IPS-11a (cell line): ENCODE results near the gene POLQ.
"Not testable (repeated sequence)": the region's sequence is repeated elsewhere in the genome, so short reads cannot be mapped to it uniquely, and the experiment has no call there.

Experiments
- H3K4me3 ChIP-seq: one replicate; pipeline ENCODE4 v1.5.1; 2013; ENCODE audit warnings: low read depth, low read length, control low read depth

Gene POLQ

DNA sequence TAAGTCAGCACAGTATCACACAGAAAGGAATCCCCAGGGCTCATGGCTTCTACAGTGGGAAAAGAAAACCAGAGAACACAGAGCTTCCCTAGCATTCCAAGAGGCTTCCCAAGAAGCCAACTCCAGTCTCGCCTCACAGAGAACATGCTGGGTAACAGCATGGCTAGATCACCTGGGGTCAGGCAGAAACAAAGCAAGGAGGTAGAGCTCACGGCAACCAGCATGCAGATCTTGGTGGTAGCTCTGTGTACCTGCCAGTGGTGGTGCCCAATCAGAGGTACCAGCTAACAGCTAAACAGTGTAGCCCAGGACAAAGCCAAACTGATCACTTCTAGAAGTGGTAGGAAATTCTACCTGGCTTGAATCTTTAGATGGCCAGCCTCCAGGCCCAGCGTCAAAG is 31.3 kb downstream of the POLQ start:
- no peak overlapping the region for H3K4me3 ChIP-seq

DNA sequence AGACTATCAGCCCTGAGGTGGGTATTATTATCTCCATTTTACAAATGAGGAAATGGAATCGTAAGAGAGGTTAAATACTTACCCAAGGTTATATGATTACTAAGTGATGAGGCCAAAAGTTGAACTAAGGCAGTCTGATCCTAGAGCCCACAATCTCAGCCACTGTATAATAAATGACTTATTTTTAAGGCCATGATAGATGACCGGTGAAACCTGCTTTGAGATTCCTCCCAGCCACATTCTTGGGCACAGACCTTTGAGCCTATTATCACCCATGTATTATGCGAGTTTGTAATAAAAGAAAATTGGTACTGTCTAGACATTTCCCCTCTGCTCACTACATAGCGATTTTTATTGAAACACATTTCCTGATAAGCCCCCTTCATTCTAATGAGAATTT is 37.4 kb downstream of the POLQ start:
- no peak overlapping the region for H3K4me3 ChIP-seq

DNA sequence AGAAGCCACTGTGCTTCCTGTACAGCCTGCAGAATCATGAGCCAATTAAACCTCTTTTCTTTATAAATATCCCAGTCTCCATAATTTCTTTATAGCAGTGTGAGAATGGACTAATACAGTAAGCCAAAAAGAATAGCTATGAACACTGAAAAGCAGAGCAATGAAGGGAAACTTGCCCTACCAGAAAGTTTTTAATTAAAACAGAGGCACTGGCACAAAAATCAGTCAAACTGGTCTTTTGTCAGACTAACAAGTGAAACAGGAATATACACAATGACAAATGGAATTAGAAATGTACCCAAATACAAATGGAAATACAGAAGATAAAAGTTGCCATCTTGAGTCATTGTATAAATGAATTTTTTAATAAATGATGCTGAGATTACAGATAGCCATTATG is 40.5 kb downstream of the POLQ start:
- no peak overlapping the region for H3K4me3 ChIP-seq

- H3K4me3 ChIP-seq: no peak overlapping the region
These were observed 41.2 kb downstream of the POLQ start for GRCh38 chr3:121504618-121505017.

DNA sequence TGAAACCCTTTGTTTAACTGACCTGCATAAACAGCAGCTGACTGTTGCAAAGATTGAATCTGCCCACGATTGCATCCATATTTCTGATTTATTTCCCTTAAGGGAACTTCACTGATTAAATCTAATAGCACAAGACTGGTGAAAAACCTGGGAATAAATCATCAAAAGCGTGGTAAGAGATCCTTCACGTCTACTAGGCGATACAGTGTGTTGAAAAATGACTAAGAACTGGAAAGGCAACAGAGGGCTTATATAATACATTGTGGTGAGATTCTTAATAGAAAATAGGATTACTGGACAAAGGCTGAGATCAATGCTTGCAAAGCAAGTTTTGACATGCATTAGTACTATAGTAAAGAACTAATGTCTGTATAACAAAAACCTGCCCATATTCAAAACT is 49.0 kb downstream of the POLQ start:
- H3K4me3 ChIP-seq: no peak overlapping the region

DNA sequence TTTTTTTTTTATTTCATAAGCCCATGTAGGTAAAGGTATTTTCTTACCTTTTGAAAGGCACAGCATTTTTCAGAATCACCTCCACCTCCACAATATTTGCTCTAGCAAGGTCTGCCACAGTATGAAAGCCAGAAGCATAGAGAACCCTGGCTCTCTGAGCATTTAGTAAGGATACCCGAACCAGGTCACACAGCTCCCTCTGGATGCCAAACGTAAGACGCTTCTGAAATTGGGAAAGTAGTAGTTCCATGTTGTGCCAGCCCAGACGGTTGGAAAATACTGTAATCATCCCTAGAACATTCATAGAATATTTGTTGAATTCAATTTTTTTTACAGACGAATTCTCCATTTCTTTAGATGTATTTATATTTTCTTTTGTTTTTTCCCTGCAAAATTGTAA is 52.4 kb downstream of the POLQ start:
- no peak overlapping the region for H3K4me3 ChIP-seq

DNA sequence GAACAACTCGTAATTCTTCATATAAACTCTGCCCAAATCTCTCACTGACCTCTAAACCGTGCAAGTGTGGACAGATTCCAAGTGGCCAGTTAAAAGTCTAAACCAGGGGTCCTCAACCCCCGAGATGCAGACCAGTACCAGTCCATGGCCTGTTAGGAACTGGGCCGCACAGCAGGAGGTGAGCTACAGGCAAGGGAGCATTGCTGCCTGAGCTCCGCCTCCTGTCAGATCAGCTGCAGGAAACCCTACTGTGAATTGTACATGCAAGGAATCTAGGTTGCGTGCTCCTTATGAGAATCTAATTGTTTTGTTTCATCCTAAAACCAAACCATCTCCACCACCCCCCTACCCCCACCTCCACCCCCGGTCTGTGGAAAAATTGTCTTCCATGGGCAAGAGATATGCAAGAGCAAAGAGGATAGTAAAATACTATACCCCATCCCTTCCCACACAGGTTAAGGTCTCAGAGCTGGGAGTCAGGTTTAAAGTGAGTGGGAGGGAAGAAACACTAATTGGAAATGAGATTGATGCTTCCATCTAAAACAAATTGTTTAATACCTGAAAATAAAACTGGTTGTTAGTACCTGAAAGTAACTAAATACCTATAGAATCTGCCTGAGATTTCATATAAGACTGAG is 54.0 kb downstream of the POLQ start:
- no peak overlapping the region for H3K4me3 ChIP-seq

DNA sequence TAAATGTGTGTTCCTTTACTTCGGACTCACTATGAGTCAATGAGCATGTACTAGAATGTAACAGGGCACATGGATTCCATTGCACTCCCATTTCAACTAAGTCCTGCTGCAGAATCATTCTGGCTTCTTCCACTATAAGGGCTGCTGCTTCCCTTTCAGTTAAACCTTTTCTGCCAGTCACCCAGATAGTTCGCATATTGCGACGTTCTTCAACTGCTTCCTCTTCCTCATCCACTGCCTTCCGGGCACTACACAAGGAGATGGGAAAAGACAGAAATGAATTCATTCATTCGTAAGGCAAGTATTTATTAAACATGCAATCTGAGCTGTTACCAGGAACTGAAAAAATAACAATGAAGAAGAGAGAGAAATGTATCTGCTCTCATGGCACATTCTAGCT is 55.6 kb downstream of the POLQ start:
- no peak overlapping the region for H3K4me3 ChIP-seq

- no peak overlapping the region for H3K4me3 ChIP-seq
These were observed 57.2 kb downstream of the POLQ start for GRCh38 chr3:121488628-121489027.

GRCh38 chr3:121483290-121483689 is 62.5 kb downstream of the POLQ start:
- no peak overlapping the region for H3K4me3 ChIP-seq

- no peak overlapping the region for H3K4me3 ChIP-seq
These were observed 63.1 kb downstream of the POLQ start for GRCh38 chr3:121482660-121483059.

GRCh38 chr3:121481106-121481880 is 64.5 kb downstream of the POLQ start:
- no peak overlapping the region for H3K4me3 ChIP-seq

- H3K4me3 ChIP-seq: no peak overlapping the region
These were observed 68.2 kb downstream of the POLQ start for GRCh38 chr3:121477589-121477988.

GRCh38 chr3:121473001-121473400 is 72.8 kb downstream of the POLQ start:
- no peak overlapping the region for H3K4me3 ChIP-seq

DNA sequence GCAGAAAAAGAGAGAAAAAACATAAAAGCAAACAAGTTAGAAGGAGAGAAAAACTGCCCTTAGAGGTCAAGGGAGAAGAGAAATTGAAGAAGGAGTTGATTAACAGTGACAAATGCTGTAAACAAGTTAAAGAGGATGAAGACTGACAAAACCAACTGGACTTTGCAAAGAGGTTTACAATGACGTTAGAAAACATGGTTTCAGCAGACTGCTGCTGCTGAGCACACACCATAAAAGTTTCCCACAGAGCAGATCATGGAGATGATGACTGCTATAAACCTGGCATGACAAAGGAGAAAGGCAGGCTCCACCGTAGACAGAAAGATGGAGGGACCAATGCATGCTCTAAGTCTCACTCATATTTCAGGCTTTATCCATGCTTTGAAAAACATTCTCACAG is 78.7 kb downstream of the POLQ start:
- no peak overlapping the region for H3K4me3 ChIP-seq

- H3K4me3 ChIP-seq: no peak overlapping the region
These were observed 82.0 kb downstream of the POLQ start for GRCh38 chr3:121463745-121464144.

DNA sequence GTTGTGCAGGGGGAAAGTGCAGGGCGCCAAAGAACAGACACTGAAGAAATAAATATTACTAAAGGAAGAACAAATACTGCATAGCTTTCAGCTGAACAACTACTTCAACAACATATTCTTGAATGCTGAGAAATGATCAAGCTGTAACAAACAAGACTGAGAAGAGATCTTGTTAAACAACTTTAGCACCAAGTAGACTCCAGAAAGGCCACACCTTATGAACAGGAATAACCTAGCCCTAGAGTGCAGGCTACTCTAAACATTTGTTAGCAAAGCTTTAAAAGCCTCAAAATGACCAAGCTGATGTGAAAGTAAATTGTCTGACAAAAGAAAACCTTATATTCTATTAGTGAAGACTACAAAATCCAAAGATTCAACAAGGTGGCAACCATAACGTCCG is 83.2 kb downstream of the POLQ start:
- H3K4me3 ChIP-seq: no peak overlapping the region

GRCh38 chr3:121451752-121452151 is 94.0 kb downstream of the POLQ start:
- H3K4me3 ChIP-seq: not testable (repeated sequence)

DNA sequence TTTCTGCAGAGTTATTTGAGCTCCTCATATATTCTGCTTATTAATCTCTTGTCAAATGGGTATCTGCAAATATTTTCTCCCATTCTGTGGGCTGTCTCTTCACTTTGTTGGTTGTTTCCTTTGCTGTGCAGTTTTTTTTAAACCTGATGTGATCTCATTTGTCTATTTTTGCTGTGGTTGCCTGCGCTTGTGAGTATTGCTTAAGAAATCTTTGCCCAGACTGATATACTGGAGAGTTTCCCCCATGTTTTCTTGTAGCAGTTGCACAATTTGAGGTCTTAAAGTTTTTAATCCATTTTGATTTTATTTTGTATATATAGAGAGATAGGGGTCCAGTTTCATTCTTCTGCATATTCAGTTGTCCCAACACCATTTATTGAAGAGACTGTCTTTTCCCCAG is 102.3 kb downstream of the POLQ start:
- H3K4me3 ChIP-seq: no peak overlapping the region

DNA sequence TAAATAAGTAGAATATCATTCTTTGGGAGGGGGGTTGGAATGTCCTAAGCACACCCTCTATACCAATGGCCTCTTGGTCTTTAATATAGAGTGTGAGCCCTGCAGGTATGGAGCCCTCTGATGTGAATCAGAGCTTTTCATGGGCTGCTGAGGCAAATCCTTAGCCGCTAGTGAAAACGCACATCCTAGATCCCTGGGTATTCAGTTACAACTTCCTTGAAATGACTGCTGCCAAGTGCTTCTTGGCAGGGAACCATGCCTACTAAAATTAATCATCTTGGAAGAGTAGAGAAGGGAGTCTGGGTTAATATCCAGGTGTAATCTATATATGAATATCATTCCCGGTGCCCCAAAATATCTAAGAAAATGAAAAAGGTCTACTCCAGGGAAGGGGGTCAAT is 109.1 kb downstream of the POLQ start:
- no peak overlapping the region for H3K4me3 ChIP-seq

DNA sequence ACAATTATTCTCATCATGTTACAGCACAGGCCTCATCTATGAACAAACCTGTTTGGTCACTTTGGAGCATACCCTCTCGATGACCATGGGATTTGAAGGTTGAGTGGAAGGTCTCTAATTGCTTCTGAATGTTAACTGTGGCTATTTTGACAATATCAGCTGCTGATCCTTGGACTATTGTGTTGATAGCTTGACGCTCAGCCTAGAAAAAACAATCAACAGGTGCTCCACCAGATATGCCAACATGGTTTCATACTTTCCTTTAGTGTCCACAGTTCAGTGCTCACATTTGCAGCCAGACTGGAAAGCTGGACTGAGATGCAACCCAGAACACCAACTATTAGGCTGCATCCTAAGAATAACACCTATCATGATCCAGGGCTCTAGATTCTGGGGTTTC is 109.7 kb downstream of the POLQ start:
- no peak overlapping the region for H3K4me3 ChIP-seq

DNA sequence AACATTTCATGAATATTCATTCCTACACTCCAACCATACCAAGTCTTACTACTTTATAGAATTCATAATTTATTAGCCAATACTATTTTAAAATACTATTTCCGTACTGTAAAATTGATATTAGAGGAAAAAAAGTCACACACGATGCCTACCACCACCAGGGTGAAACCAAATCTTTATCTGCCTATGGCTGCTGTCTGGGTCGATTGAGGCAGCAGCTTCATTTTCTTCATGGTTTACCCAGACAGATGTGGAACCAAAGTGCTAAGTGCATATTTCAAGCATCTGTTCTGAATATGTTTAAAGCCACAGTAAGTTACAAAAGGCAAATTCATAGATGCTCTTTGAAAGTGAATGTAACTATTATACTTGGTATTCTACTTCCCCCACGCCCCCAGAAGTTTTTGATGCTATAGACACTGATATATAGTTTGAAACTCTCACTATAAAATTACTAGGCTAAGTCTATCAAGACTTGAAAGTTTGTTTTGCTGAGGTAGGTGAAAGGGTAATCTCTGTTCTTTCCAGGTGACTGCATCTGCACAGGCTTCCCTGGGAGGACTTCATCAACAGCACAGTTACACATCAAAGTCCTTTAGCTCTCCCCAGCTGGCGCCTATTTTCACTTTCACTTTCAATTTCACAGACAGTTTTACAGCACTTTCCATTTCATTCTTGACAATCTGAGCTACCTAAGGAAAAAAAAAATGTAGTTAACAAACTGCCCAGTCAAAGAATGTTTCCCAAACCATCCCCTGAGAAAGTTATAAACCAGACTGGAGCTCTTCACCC is 113.9 kb downstream of the POLQ start:
- H3K4me3 ChIP-seq: no peak overlapping the region
